Measurements from ENCODE around the gene C5orf47. TPM values are rescaled to one million over a fixed set of nuclear protein-coding genes. Genes with fewer than 3 reads are reported as not detected.

The C5orf47 gene
- total and polyA plus RNA-seq, 10 of the 15 experiments (the other 5 are each of a cell fraction or from before 2014, with no cell fraction given) = 0.04 TPM; not detected in 9

DNA sequence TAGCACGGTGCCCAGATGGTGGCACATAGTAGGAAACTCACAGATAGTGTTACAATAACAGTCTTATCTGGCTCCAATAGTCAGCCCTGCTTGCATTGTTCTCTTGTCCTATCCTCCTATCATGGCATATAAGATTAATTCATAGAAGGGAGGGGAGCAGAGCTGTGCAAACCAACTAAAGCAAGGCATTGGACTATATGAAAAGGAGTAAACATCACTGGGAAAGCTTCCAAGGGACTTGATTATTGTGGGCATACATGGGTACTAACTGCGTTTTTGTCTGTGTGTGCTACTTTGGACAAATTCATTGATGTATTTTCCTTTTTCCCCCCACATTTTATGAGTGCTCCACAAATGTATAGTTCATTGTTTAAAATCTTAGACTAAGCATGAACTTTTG lies 43.8 kb upstream of the C5orf47 start (continued):
- no peak for TF ChIP-seq ELK1 (IDR thresholded peaks at IDR 0.05; ENCODE audit: low read depth, low read length)
- TF ChIP-seq, protein P1, sequence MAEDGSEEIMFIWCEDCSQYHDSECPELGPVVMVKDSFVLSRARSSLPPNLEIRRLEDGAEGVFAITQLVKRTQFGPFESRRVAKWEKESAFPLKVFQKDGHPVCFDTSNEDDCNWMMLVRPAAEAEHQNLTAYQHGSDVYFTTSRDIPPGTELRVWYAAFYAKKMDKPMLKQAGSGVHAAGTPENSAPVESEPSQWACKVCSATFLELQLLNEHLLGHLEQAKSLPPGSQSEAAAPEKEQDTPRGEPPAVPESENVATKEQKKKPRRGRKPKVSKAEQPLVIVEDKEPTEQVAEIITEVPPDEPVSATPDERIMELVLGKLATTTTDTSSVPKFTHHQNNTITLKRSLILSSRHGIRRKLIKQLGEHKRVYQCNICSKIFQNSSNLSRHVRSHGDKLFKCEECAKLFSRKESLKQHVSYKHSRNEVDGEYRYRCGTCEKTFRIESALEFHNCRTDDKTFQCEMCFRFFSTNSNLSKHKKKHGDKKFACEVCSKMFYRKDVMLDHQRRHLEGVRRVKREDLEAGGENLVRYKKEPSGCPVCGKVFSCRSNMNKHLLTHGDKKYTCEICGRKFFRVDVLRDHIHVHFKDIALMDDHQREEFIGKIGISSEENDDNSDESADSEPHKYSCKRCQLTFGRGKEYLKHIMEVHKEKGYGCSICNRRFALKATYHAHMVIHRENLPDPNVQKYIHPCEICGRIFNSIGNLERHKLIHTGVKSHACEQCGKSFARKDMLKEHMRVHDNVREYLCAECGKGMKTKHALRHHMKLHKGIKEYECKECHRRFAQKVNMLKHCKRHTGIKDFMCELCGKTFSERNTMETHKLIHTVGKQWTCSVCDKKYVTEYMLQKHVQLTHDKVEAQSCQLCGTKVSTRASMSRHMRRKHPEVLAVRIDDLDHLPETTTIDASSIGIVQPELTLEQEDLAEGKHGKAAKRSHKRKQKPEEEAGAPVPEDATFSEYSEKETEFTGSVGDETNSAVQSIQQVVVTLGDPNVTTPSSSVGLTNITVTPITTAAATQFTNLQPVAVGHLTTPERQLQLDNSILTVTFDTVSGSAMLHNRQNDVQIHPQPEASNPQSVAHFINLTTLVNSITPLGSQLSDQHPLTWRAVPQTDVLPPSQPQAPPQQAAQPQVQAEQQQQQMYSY (CRISPR knock-in tag; IDR thresholded peaks at IDR 0.05) = no peak
- TF ChIP-seq YY1 (IDR thresholded peaks at IDR 0.05; ENCODE audit: low read depth, low read length) = no peak
- no peak for TF ChIP-seq MEF2B (IDR thresholded peaks at IDR 0.05; ENCODE audit: partially characterized antibody, poor library complexity, severe bottlenecking)
- TF ChIP-seq CREB1 (IDR thresholded peaks at IDR 0.05; ENCODE audit: low read depth) = no peak

DNA sequence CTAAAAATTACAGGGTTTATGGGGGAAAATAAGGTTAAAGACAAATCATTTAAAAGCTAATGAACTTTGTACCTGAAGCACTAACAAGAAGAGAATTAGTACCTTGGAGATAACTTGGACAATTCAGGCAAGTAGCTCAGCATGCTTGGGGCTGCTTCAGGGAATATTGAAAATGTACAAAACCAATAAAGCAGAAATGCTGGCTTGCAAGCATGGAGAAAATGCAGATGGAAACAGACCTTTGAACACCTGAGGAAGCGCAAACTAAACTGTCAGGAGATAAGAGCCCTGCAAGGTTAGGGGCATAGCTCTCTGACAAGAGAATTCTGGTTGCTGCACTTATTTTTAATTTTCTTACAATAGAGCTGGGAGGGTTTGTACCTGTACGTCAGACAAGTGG lies 42.6 kb upstream of the C5orf47 start:
- SMC1A ChIA-PET (ENCODE audit: uncharacterized antibody, unreplicated experiment) = interaction anchor here (0.7 to 4.4 kb wide), 9 partner anchors 9 to 698 kb away, joined by 3 to 28 read pairs (median 4); no protein-coding TSS in a partner anchor
- H3K4me3 ChIP-seq = no peak overlapping the region
- H3K4me1 ChIP-seq (ENCODE audit: control insufficient read depth, insufficient read depth, low read length) = no peaks in the 10 kb centered on the region
- H2AFZ ChIP-seq (ENCODE audit: control insufficient read depth, low read depth, low read length) = no peak overlapping the region
- in situ Hi-C loops (cut with MboI) (no loop called here), intact Hi-C loops (cut with micrococcal nuclease; ENCODE audit: unreplicated experiment) (no loop called here)
- POLR2A ChIA-PET = interaction anchor here (0.5 to 0.9 kb wide), 2 partner anchors 61 to 309 kb away, joined by 3 to 4 read pairs; no protein-coding TSS in a partner anchor
- no peak overlapping the region for H3K9ac ChIP-seq (ENCODE audit: control insufficient read depth, insufficient read depth, low read length)
- H3K9me3 ChIP-seq (replicated peaks; ENCODE audit: control insufficient read depth, insufficient read depth, low read length) = no peaks in the 10 kb centered on the region
- CTCF ChIA-PET = interaction anchor here (0.6 to 1.8 kb wide), 6 partner anchors 11 to 369 kb away, joined by 3 to 9 read pairs (median 3); no protein-coding TSS in a partner anchor
- no peaks in the 10 kb centered on the region for H3K79me2 ChIP-seq (ENCODE audit: control insufficient read depth, insufficient read depth, low read length)
- DNase-seq (ENCODE audit: low read depth, low spot score) = no peak
- no peak for ATAC-seq
- FAIRE-seq = no peak
- no peak overlapping the region for H3K27ac ChIP-seq (ENCODE audit: control insufficient read depth, insufficient read depth)
- RAD21 ChIA-PET (ENCODE audit: unreplicated experiment) = interaction anchor here (1.4 kb wide), 1 partner anchor 21 kb away, joined by 6 read pairs; no protein-coding TSS in a partner anchor
- H3K36me3 ChIP-seq (ENCODE audit: control insufficient read depth in 2 of 2, insufficient read depth in 2 of 2, low read length in 1 of 2) = peaks cover 10 to 28% of the 10 kb centered on the region in 2 experiments
- TF ChIP-seq ZNF384 (IDR thresholded peaks at IDR 0.05; ENCODE audit: borderline replicate concordance, low read depth, low read length) (no peak), IRF3 (IDR thresholded peaks at IDR 0.05) (no peak), NBN (IDR thresholded peaks at IDR 0.05) (no peak), TBL1XR1 (IDR thresholded peaks at IDR 0.05; ENCODE audit: low read depth, low read length) (no peak), SREBF2 (IDR thresholded peaks at IDR 0.05; ENCODE audit: low read length) (no peak), MEF2A (IDR thresholded peaks at IDR 0.05; ENCODE audit: insufficient read depth, low read depth, low read length) (no peak), RCOR1 (conservative IDR thresholded peaks at IDR 0.05; ENCODE audit: low read depth, low read length) (no peak), POU2F2 (IDR thresholded peaks at IDR 0.05; ENCODE audit: borderline replicate concordance, low read depth, low read length) (no peak), SPI1 (IDR thresholded peaks at IDR 0.05; ENCODE audit: borderline replicate concordance, insufficient read depth, low read depth, low read length) (no peak)
- no TSS peak for BruUV-seq (replicated peaks)
- 96% methylated on average over 2 of the region's 2 CpGs for WGBS (ENCODE audit: insufficient coverage, insufficient replicate concordance, low lambda C conversion rate, missing lambda C conversion rate)
- no peak overlapping the region for H3K4me2 ChIP-seq (ENCODE audit: control insufficient read depth, insufficient read depth)
- no peaks in the 10 kb centered on the region for H4K20me1 ChIP-seq (ENCODE audit: control insufficient read depth, insufficient read depth)
- H3K27me3 ChIP-seq (replicated peaks in 1 of 2; ENCODE audit: control insufficient read depth in 2 of 2, insufficient read depth in 2 of 2, low read length in 1 of 2) = no peaks in the 10 kb centered on the region

All from GM12878 (cell line).